Parathyroid adenoma (tissue), 2 donors: ENCODE measurements around the gene ARMC10.

ENCODE experiments used
- H2AFZ ChIP-seq: fragments of 300-600 bp; sonication (generic); one replicate; pipeline ENCODE4 v1.7.0; 2017; ENCODE audit warnings: antibody characterized with exemption, mild to moderate bottlenecking
- H3K27ac ChIP-seq: fragments of 300-600 bp; sonication (generic); one replicate; pipeline ENCODE4 v1.7.0; 2017
- H3K27me3 ChIP-seq: fragments of 300-600 bp; sonication (generic); one replicate; pipeline ENCODE4 v1.7.0; 2017; ENCODE audit warnings: low read length; ENCODE audit not compliant: control insufficient read depth, insufficient read depth
- H3K36me3 ChIP-seq: fragments of 300-600 bp; sonication (generic); one replicate; pipeline ENCODE4 v1.7.0; 2017; ENCODE audit warnings: low read length; ENCODE audit not compliant: control insufficient read depth, insufficient read depth
- H3K4me1 ChIP-seq: fragments of 300-600 bp; sonication (generic); one replicate; pipeline ENCODE4 v1.7.0; 2017; ENCODE audit warnings: control low read depth
- H3K4me2 ChIP-seq: fragments of 300-600 bp; sonication (generic); one replicate; pipeline ENCODE4 v1.7.0; 2017; ENCODE audit warnings: low read length
- H3K4me3 ChIP-seq: fragments of 300-600 bp; sonication (generic); one replicate; pipeline ENCODE4 v1.7.0; 2017; ENCODE audit warnings: low read depth, low read length
- H3K79me2 ChIP-seq: fragments of 300-600 bp; sonication (generic); one replicate; pipeline ENCODE4 v1.7.0; 2017; ENCODE audit warnings: control low read depth
- H3K9ac ChIP-seq: fragments of 300-600 bp; sonication (generic); one replicate; pipeline ENCODE4 v1.7.0; 2017; ENCODE audit warnings: mild to moderate bottlenecking
- H3K9me3 ChIP-seq: fragments of 300-600 bp; sonication (generic); one replicate; pipeline ENCODE4 v1.7.0; 2017; ENCODE audit warnings: low read length; ENCODE audit not compliant: control insufficient read depth
- CTCF ChIP-seq: fragments of 300-600 bp; sonication (generic); IDR thresholded peaks from one replicate; pipeline ENCODE4 v1.7.0; 2017; ENCODE audit warnings: antibody characterized with exemption, mild to moderate bottlenecking
- donor health status: primary hyperparathyroidism.

The ARMC10 gene

GRCh38 chr7:103132995-103133688 is 58.2 kb downstream of the ARMC10 start:
- H3K36me3 ChIP-seq, result no peaks in the 10 kb centered on the region
- peaks cover 4% of the 10 kb centered on the region for H3K79me2 ChIP-seq
- no peak overlapping the region for H3K27ac ChIP-seq
- H3K4me3 ChIP-seq, result no peak overlapping the region
- peak overlapping the region; percentile 39 for H3K4me2 ChIP-seq
- H3K9me3 ChIP-seq, result no peaks in the 10 kb centered on the region
- H2AFZ ChIP-seq, result no peak overlapping the region
- TF ChIP-seq CTCF, result no peak
- H3K27me3 ChIP-seq, result no peaks in the 10 kb centered on the region
- H3K4me1 ChIP-seq, result peaks cover 14% of the 10 kb centered on the region
- H3K9ac ChIP-seq, result no peak overlapping the region

GRCh38 chr7:103134836-103135554 is 60.1 kb downstream of the ARMC10 start:
- no peak overlapping the region for H3K27ac ChIP-seq
- H3K4me3 ChIP-seq, result peak overlapping the region; percentile 9
- no peak overlapping the region for H2AFZ ChIP-seq
- no peak for TF ChIP-seq CTCF
- no peaks in the 10 kb centered on the region for H3K9me3 ChIP-seq
- H3K27me3 ChIP-seq, result no peaks in the 10 kb centered on the region
- H3K4me2 ChIP-seq, result peak overlapping the region; percentile 9
- no peaks in the 10 kb centered on the region for H3K36me3 ChIP-seq
- no peak overlapping the region for H3K9ac ChIP-seq
- H3K79me2 ChIP-seq, result no peaks in the 10 kb centered on the region
- peaks cover 10% of the 10 kb centered on the region for H3K4me1 ChIP-seq

GRCh38 chr7:103140061-103140460 is 65.1 kb downstream of the ARMC10 start:
- no peaks in the 10 kb centered on the region for H3K36me3 ChIP-seq
- TF ChIP-seq CTCF, result no peak
- no peaks in the 10 kb centered on the region for H3K79me2 ChIP-seq
- H3K4me1 ChIP-seq, result no peaks in the 10 kb centered on the region
- H2AFZ ChIP-seq, result no peak overlapping the region
- no peak overlapping the region for H3K27ac ChIP-seq
- no peak overlapping the region for H3K4me3 ChIP-seq
- no peak overlapping the region for H3K4me2 ChIP-seq
- H3K9ac ChIP-seq, result no peak overlapping the region
- no peaks in the 10 kb centered on the region for H3K27me3 ChIP-seq
- no peaks in the 10 kb centered on the region for H3K9me3 ChIP-seq

GRCh38 chr7:103140685-103141084 is 65.7 kb downstream of the ARMC10 start:
- Histone ChIP-seq H3K9ac (no peak overlapping the region), H3K79me2 (no peaks in the 10 kb centered on the region), H2AFZ (no peak overlapping the region), H3K4me3 (no peak overlapping the region), H3K36me3 (no peaks in the 10 kb centered on the region), H3K27ac (no peak overlapping the region), H3K4me1 (no peaks in the 10 kb centered on the region), H3K4me2 (no peak overlapping the region), H3K27me3 (no peaks in the 10 kb centered on the region), H3K9me3 (no peaks in the 10 kb centered on the region)
- TF ChIP-seq CTCF, result no peak
